HUES48 (cell line): ENCODE data around the gene CNPPD1.

Experiments
- H3K27ac ChIP-seq: one replicate; pipeline ENCODE4 v1.7.0; 2013; ENCODE audit warnings: low read depth, low read length, inconsistent platforms
- H3K27me3 ChIP-seq: 2 replicates; pipeline ENCODE4 v1.6.1; 2013; ENCODE audit warnings: mild to moderate bottlenecking, low read length; ENCODE audit not compliant: control insufficient read depth, insufficient read depth
- H3K36me3 ChIP-seq: 2 replicates; pipeline ENCODE4 v1.6.1; 2013; ENCODE audit warnings: low read length; ENCODE audit not compliant: control insufficient read depth, insufficient read depth
- H3K4me1 ChIP-seq: 2 replicates; pipeline ENCODE4 v1.6.1; 2013; ENCODE audit warnings: mild to moderate bottlenecking, low read length; ENCODE audit not compliant: control insufficient read depth, insufficient read depth
- H3K4me3 ChIP-seq: 2 replicates; pipeline ENCODE4 v1.5.1; 2013; ENCODE audit warnings: mild to moderate bottlenecking, low read depth, low read length
- H3K9ac ChIP-seq: 2 replicates; pipeline ENCODE4 v1.6.1; 2013; ENCODE audit warnings: mild to moderate bottlenecking, low read depth, low read length, moderate library complexity
- H3K9me3 ChIP-seq: 2 replicates; pipeline ENCODE4 v1.6.1; 2013; ENCODE audit warnings: low read length; ENCODE audit not compliant: control insufficient read depth, insufficient read depth

The CNPPD1 gene

GRCh38 chr2:219167997-219168396 lies 8.7 kb downstream of the CNPPD1 start:
- Histone ChIP-seq H3K9ac (no peak overlapping the region), H3K36me3 (peaks cover 4% of the 10 kb centered on the region; the same call in 1 of the 2 replicates), H3K4me1 (no peaks in the 10 kb centered on the region; the same call in 1 of the 2 replicates)

GRCh38 chr2:219165058-219165911 lies 11.4 kb downstream of the CNPPD1 start:
- no peak overlapping the region for H3K27ac ChIP-seq
- no peaks in the 10 kb centered on the region for H3K27me3 ChIP-seq
- H3K9ac ChIP-seq = no peak overlapping the region
- H3K4me3 ChIP-seq = no peak overlapping the region
- H3K4me1 ChIP-seq = peaks cover 6% of the 10 kb centered on the region
- no peaks in the 10 kb centered on the region for H3K36me3 ChIP-seq
- H3K9me3 ChIP-seq = no peaks in the 10 kb centered on the region

More at GRCh38 chr2:219167997-219168396, 8.7 kb downstream of the CNPPD1 start:
- Histone ChIP-seq H3K4me3 (no peak overlapping the region), H3K27ac (no peak overlapping the region), H3K9me3 (no peaks in the 10 kb centered on the region), H3K27me3 (no peaks in the 10 kb centered on the region)

- Histone ChIP-seq H3K9me3 (no peaks in the 10 kb centered on the region), H3K36me3 (no peaks in the 10 kb centered on the region), H3K4me1 (peaks cover 6% of the 10 kb centered on the region), H3K4me3 (no peak overlapping the region), H3K9ac (no peak overlapping the region), H3K27me3 (no peaks in the 10 kb centered on the region), H3K27ac (no peak overlapping the region)
These were observed 13.6 kb downstream of the CNPPD1 start for GRCh38 chr2:219163156-219163555.

GRCh38 chr2:219161097-219161496 lies 15.6 kb downstream of the CNPPD1 start:
- Histone ChIP-seq H3K27me3 (no peaks in the 10 kb centered on the region), H3K9ac (no peak overlapping the region), H3K36me3 (peaks cover 13% of the 10 kb centered on the region), H3K4me1 (peaks cover 10% of the 10 kb centered on the region), H3K4me3 (peak overlapping the region; percentile 94), H3K27ac (no peak overlapping the region), H3K9me3 (no peaks in the 10 kb centered on the region)

- H3K9ac ChIP-seq = peak within 1 kb of the TSS; percentile 86
- no peaks in the 10 kb centered on the region for H3K9me3 ChIP-seq
- peaks cover 10% of the 10 kb centered on the region for H3K4me1 ChIP-seq
- H3K27ac ChIP-seq = peak within 1 kb of the TSS; percentile 94
- peak within 1 kb of the TSS; percentile 94 for H3K4me3 ChIP-seq
- H3K36me3 ChIP-seq = peaks cover 13% of the 10 kb centered on the region
- H3K27me3 ChIP-seq = no peaks in the 10 kb centered on the region
These were observed 16.3 kb downstream of the CNPPD1 start, which contains the start of gene NHEJ1 for GRCh38 chr2:219160186-219161017. Gene NHEJ1 (minus strand): TSS chr2:219160815. CDS start chr2:219158362, 2,453 bp downstream.

GRCh38 chr2:219159771-219160185 lies 16.9 kb downstream of the CNPPD1 start:
- Histone ChIP-seq H3K27ac (no peak overlapping the region), H3K9me3 (no peaks in the 10 kb centered on the region), H3K36me3 (peaks cover 13% of the 10 kb centered on the region), H3K4me3 (peak overlapping the region; percentile 94), H3K27me3 (no peaks in the 10 kb centered on the region), H3K9ac (no peak overlapping the region), H3K4me1 (peaks cover 10% of the 10 kb centered on the region)

- peaks cover 23% of the 10 kb centered on the region for H3K36me3 ChIP-seq
- H3K9me3 ChIP-seq = no peaks in the 10 kb centered on the region
- H3K4me1 ChIP-seq = peaks cover 10% of the 10 kb centered on the region
- no peak overlapping the region for H3K27ac ChIP-seq
- no peak overlapping the region for H3K9ac ChIP-seq
- H3K4me3 ChIP-seq = no peak overlapping the region
- no peaks in the 10 kb centered on the region for H3K27me3 ChIP-seq
These were observed 18.1 kb downstream of the CNPPD1 start for GRCh38 chr2:219158586-219158985.

GRCh38 chr2:219158025-219158424 lies 18.7 kb downstream of the CNPPD1 start:
- Histone ChIP-seq H3K27ac (no peak overlapping the region), H3K9me3 (no peaks in the 10 kb centered on the region), H3K4me3 (no peak overlapping the region), H3K4me1 (peaks cover 10% of the 10 kb centered on the region), H3K27me3 (no peaks in the 10 kb centered on the region), H3K9ac (no peak overlapping the region), H3K36me3 (peaks cover 26% of the 10 kb centered on the region)

- H3K27ac ChIP-seq = no peak overlapping the region
- no peaks in the 10 kb centered on the region for H3K9me3 ChIP-seq
- H3K4me3 ChIP-seq = no peak overlapping the region
- H3K36me3 ChIP-seq = peaks cover 28% of the 10 kb centered on the region
- no peaks in the 10 kb centered on the region for H3K27me3 ChIP-seq
- H3K9ac ChIP-seq = no peak overlapping the region
- H3K4me1 ChIP-seq = peaks cover 10% of the 10 kb centered on the region
These were observed 19.3 kb downstream of the CNPPD1 start for GRCh38 chr2:219157396-219157795.

GRCh38 chr2:219155054-219155644 lies 21.6 kb downstream of the CNPPD1 start:
- H3K9ac ChIP-seq = no peak overlapping the region
- no peaks in the 10 kb centered on the region for H3K9me3 ChIP-seq

More at GRCh38 chr2:219155054-219155644, 21.6 kb downstream of the CNPPD1 start:
- no peak overlapping the region for H3K4me3 ChIP-seq
- H3K27ac ChIP-seq = no peak overlapping the region
- no peaks in the 10 kb centered on the region for H3K27me3 ChIP-seq
- peaks cover 31% of the 10 kb centered on the region for H3K36me3 ChIP-seq
- H3K4me1 ChIP-seq = 0 out of 2 replicates have a peak, but pooled peaks cover 4% of the 10 kb centered on the region
